GM12878 (cell line): ENCODE measurements around the gene ACSM6.
"Not testable (repeated sequence)": the region's sequence is repeated elsewhere in the genome, so short reads cannot be mapped to it uniquely, and the experiment has no call there.

Experiments used
- ATF7 ChIP-seq: fragments of 450-650 bp; IDR thresholded peaks from 2 replicates; pipeline ENCODE4 v1.6.1; 2016; ENCODE audit warnings: low read depth, mild to moderate bottlenecking
- ETV6 ChIP-seq, 2 experiments: fragments of 450-650 bp in 1 of 2; IDR thresholded peaks in 1 of 2; conservative IDR thresholded peaks in 1 of 2; 2 replicates each; pipeline ENCODE4 v1.6.1; 2014; ENCODE audit warnings: antibody characterized with exemption in 1 of 2, borderline replicate concordance in 1 of 2, low read depth in 1 of 2, mild to moderate bottlenecking in 1 of 2, moderate library complexity in 1 of 2
- NBN ChIP-seq: fragments of 450-650 bp; IDR thresholded peaks from 2 replicates; pipeline ENCODE4 v1.6.1; 2016
- PAX5 ChIP-seq: IDR thresholded peaks from 2 replicates; pipeline ENCODE4 v1.6.1; 2011; ENCODE audit warnings: low read depth, low read length, borderline replicate concordance
- POLR2A ChIP-seq: IDR thresholded peaks from 2 replicates; pipeline ENCODE4 v1.6.1; 2011; ENCODE audit warnings: low read depth, mild to moderate bottlenecking, low read length
- POLR2AphosphoS5 ChIP-seq: IDR thresholded peaks from 2 replicates; pipeline ENCODE4 v1.6.1; 2011; ENCODE audit warnings: mild to moderate bottlenecking, low read length, inconsistent platforms
- TAF1 ChIP-seq: IDR thresholded peaks from 2 replicates; pipeline ENCODE4 v1.6.1; 2011; ENCODE audit warnings: mild to moderate bottlenecking, low read depth, low read length, borderline replicate concordance
- TF ChIP-seq, protein P1 (sequence below), 3 experiments: IDR thresholded peaks in 2 of 3; conservative IDR thresholded peaks in 1 of 3; 2 replicates each; pipeline ENCODE4 v1.5.1; 2011; ENCODE audit warnings: low read depth in 3 of 3, low read length in 3 of 3, mild to moderate bottlenecking in 3 of 3, control low read depth in 2 of 3, moderate library complexity in 2 of 3, inconsistent platforms in 1 of 3, mixed read lengths in 1 of 3; ENCODE audit not compliant: control insufficient read depth in 2 of 3, insufficient read depth in 1 of 3; ENCODE audit errors: extremely low read depth in 1 of 3
- TF ChIP-seq, protein P2 (sequence below): fragments of 450-650 bp; conservative IDR thresholded peaks from 2 replicates; pipeline ENCODE4 v1.6.1; 2017; ENCODE audit warnings: mild to moderate bottlenecking, moderate library complexity
- TF ChIP-seq, protein P3 (sequence below): IDR thresholded peaks from 2 replicates; pipeline ENCODE4 v1.6.1; 2012; ENCODE audit warnings: mild to moderate bottlenecking, low read depth, low read length
- TF ChIP-seq, protein P4 (sequence below): IDR thresholded peaks from 2 replicates; pipeline ENCODE4 v1.6.1; 2012; ENCODE audit warnings: low read depth, low read length, improper control_type of control experiment
- TF ChIP-seq, protein P5 (sequence below): IDR thresholded peaks from 2 replicates; pipeline ENCODE4 v1.6.1; 2012; ENCODE audit warnings: improper control_type of control experiment, low read depth, low read length; ENCODE audit not compliant: insufficient replicate concordance
- TF ChIP-seq, protein P6 (sequence below): fragments of 450-650 bp; formaldehyde crosslinking; IDR thresholded peaks from 2 replicates; pipeline ENCODE4 v1.5.0; 2022; ENCODE audit warnings: mild to moderate bottlenecking, missing genetic modification characterization

DNA sequence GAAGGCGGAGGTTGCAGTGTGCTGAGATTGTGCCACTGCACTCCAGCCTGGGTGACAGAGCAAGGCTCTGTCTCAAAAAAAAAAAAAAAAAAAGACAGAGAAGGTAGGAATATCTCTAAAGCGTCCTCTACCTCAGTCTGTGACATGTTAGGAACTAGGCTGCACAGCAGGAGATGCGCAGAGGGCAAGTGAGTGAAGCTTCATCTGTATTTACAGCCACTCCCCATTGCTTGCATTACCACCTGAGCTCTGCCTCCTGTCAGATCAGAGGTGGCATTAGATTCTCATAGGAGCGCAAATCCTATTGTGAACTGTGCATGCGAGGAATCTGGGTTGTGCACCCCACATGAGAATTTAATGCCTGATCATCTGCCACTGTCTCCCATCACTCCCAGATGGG, 8.8 kb downstream of the ACSM6 start:
- not testable (repeated sequence) for TF ChIP-seq POLR2AphosphoS5; NBN; TAF1; ETV6 (conservative IDR thresholded peaks at IDR 0.05 in 1 of 2, IDR thresholded peaks at IDR 0.05 in 1 of 2; ENCODE audit: borderline replicate concordance in 1 of 2, low read depth in 1 of 2); PAX5; POLR2A; ATF7
- TF ChIP-seq, protein P1, sequence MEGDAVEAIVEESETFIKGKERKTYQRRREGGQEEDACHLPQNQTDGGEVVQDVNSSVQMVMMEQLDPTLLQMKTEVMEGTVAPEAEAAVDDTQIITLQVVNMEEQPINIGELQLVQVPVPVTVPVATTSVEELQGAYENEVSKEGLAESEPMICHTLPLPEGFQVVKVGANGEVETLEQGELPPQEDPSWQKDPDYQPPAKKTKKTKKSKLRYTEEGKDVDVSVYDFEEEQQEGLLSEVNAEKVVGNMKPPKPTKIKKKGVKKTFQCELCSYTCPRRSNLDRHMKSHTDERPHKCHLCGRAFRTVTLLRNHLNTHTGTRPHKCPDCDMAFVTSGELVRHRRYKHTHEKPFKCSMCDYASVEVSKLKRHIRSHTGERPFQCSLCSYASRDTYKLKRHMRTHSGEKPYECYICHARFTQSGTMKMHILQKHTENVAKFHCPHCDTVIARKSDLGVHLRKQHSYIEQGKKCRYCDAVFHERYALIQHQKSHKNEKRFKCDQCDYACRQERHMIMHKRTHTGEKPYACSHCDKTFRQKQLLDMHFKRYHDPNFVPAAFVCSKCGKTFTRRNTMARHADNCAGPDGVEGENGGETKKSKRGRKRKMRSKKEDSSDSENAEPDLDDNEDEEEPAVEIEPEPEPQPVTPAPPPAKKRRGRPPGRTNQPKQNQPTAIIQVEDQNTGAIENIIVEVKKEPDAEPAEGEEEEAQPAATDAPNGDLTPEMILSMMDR (IDR thresholded peaks at IDR 0.05 in 2 of 3, conservative IDR thresholded peaks at IDR 0.05 in 1 of 3; ENCODE audit: control insufficient read depth in 2 of 3, extremely low read depth in 1 of 3, insufficient read depth in 1 of 3, low read depth in 3 of 3, low read length in 3 of 3) = not testable (repeated sequence)
- TF ChIP-seq, protein P2, sequence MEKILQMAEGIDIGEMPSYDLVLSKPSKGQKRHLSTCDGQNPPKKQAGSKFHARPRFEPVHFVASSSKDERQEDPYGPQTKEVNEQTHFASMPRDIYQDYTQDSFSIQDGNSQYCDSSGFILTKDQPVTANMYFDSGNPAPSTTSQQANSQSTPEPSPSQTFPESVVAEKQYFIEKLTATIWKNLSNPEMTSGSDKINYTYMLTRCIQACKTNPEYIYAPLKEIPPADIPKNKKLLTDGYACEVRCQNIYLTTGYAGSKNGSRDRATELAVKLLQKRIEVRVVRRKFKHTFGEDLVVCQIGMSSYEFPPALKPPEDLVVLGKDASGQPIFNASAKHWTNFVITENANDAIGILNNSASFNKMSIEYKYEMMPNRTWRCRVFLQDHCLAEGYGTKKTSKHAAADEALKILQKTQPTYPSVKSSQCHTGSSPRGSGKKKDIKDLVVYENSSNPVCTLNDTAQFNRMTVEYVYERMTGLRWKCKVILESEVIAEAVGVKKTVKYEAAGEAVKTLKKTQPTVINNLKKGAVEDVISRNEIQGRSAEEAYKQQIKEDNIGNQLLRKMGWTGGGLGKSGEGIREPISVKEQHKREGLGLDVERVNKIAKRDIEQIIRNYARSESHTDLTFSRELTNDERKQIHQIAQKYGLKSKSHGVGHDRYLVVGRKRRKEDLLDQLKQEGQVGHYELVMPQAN = not testable (repeated sequence)
- TF ChIP-seq, protein P3, sequence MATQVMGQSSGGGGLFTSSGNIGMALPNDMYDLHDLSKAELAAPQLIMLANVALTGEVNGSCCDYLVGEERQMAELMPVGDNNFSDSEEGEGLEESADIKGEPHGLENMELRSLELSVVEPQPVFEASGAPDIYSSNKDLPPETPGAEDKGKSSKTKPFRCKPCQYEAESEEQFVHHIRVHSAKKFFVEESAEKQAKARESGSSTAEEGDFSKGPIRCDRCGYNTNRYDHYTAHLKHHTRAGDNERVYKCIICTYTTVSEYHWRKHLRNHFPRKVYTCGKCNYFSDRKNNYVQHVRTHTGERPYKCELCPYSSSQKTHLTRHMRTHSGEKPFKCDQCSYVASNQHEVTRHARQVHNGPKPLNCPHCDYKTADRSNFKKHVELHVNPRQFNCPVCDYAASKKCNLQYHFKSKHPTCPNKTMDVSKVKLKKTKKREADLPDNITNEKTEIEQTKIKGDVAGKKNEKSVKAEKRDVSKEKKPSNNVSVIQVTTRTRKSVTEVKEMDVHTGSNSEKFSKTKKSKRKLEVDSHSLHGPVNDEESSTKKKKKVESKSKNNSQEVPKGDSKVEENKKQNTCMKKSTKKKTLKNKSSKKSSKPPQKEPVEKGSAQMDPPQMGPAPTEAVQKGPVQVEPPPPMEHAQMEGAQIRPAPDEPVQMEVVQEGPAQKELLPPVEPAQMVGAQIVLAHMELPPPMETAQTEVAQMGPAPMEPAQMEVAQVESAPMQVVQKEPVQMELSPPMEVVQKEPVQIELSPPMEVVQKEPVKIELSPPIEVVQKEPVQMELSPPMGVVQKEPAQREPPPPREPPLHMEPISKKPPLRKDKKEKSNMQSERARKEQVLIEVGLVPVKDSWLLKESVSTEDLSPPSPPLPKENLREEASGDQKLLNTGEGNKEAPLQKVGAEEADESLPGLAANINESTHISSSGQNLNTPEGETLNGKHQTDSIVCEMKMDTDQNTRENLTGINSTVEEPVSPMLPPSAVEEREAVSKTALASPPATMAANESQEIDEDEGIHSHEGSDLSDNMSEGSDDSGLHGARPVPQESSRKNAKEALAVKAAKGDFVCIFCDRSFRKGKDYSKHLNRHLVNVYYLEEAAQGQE = not testable (repeated sequence)
- TF ChIP-seq, protein P4, sequence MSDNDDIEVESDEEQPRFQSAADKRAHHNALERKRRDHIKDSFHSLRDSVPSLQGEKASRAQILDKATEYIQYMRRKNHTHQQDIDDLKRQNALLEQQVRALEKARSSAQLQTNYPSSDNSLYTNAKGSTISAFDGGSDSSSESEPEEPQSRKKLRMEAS = not testable (repeated sequence)
- TF ChIP-seq, protein P5, sequence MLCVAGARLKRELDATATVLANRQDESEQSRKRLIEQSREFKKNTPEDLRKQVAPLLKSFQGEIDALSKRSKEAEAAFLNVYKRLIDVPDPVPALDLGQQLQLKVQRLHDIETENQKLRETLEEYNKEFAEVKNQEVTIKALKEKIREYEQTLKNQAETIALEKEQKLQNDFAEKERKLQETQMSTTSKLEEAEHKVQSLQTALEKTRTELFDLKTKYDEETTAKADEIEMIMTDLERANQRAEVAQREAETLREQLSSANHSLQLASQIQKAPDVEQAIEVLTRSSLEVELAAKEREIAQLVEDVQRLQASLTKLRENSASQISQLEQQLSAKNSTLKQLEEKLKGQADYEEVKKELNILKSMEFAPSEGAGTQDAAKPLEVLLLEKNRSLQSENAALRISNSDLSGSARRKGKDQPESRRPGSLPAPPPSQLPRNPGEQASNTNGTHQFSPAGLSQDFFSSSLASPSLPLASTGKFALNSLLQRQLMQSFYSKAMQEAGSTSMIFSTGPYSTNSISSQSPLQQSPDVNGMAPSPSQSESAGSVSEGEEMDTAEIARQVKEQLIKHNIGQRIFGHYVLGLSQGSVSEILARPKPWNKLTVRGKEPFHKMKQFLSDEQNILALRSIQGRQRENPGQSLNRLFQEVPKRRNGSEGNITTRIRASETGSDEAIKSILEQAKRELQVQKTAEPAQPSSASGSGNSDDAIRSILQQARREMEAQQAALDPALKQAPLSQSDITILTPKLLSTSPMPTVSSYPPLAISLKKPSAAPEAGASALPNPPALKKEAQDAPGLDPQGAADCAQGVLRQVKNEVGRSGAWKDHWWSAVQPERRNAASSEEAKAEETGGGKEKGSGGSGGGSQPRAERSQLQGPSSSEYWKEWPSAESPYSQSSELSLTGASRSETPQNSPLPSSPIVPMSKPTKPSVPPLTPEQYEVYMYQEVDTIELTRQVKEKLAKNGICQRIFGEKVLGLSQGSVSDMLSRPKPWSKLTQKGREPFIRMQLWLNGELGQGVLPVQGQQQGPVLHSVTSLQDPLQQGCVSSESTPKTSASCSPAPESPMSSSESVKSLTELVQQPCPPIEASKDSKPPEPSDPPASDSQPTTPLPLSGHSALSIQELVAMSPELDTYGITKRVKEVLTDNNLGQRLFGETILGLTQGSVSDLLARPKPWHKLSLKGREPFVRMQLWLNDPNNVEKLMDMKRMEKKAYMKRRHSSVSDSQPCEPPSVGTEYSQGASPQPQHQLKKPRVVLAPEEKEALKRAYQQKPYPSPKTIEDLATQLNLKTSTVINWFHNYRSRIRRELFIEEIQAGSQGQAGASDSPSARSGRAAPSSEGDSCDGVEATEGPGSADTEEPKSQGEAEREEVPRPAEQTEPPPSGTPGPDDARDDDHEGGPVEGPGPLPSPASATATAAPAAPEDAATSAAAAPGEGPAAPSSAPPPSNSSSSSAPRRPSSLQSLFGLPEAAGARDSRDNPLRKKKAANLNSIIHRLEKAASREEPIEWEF = not testable (repeated sequence)
- TF ChIP-seq, protein P6, sequence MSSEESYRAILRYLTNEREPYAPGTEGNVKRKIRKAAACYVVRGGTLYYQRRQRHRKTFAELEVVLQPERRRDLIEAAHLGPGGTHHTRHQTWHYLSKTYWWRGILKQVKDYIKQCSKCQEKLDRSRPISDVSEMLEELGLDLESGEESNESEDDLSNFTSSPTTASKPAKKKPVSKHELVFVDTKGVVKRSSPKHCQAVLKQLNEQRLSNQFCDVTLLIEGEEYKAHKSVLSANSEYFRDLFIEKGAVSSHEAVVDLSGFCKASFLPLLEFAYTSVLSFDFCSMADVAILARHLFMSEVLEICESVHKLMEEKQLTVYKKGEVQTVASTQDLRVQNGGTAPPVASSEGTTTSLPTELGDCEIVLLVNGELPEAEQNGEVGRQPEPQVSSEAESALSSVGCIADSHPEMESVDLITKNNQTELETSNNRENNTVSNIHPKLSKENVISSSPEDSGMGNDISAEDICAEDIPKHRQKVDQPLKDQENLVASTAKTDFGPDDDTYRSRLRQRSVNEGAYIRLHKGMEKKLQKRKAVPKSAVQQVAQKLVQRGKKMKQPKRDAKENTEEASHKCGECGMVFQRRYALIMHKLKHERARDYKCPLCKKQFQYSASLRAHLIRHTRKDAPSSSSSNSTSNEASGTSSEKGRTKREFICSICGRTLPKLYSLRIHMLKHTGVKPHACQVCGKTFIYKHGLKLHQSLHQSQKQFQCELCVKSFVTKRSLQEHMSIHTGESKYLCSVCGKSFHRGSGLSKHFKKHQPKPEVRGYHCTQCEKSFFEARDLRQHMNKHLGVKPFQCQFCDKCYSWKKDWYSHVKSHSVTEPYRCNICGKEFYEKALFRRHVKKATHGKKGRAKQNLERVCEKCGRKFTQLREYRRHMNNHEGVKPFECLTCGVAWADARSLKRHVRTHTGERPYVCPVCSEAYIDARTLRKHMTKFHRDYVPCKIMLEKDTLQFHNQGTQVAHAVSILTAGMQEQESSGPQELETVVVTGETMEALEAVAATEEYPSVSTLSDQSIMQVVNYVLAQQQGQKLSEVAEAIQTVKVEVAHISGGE (CRISPR knock-in tag) = not testable (repeated sequence)
